ENCODE measurements around the gene SLC24A3.

GRCh38 chr20:19741924-19742323 lies 529.5 kb downstream of the SLC24A3 start:
- TF ChIP-seq CTCF (IDR thresholded peaks at IDR 0.05) (no peak), REST (IDR thresholded peaks at IDR 0.05; ENCODE audit: insufficient read depth in 1 of 2, low read depth in 2 of 2, low read length in 1 of 2) (no peak), SIN3A (IDR thresholded peaks at IDR 0.05; ENCODE audit: borderline replicate concordance, insufficient read depth, low read depth, low read length) (no peak), POLR2AphosphoS5 (IDR thresholded peaks at IDR 0.05; ENCODE audit: low read depth, low read length) (no peak)

Data from Panc1 (cell line).